ENCODE data around the gene CRYBG2.
"Not testable (repeated sequence)": the region's sequence is repeated elsewhere in the genome, so short reads cannot be mapped to it uniquely, and the experiment has no call there.

- TF ChIP-seq CTCF (IDR thresholded peaks at IDR 0.05; ENCODE audit: control extremely low read depth in 1 of 3, insufficient read depth in 1 of 3, low read depth in 1 of 3, low read length in 3 of 3); RXRA (IDR thresholded peaks at IDR 0.05; ENCODE audit: insufficient read depth, low read depth, low read length); TAF1 (IDR thresholded peaks at IDR 0.05; ENCODE audit: low read depth, low read length); MAX (IDR thresholded peaks at IDR 0.05); POLR2A (IDR thresholded peaks at IDR 0.05; ENCODE audit: control extremely low read depth in 1 of 2, low read depth in 2 of 2, low read length in 2 of 2); SIX5 (IDR thresholded peaks at IDR 0.05; ENCODE audit: low read depth, low read length); MAFK (IDR thresholded peaks at IDR 0.05; ENCODE audit: low read depth, low read length); SIN3A (conservative IDR thresholded peaks at IDR 0.05 in 1 of 2, IDR thresholded peaks at IDR 0.05 in 1 of 2; ENCODE audit: low read depth in 1 of 2, low read length in 2 of 2); GABPA (IDR thresholded peaks at IDR 0.05; ENCODE audit: borderline replicate concordance, insufficient read depth, low read length); POLR2AphosphoS5 (IDR thresholded peaks at IDR 0.05; ENCODE audit: low read depth, low read length); CHD2 (IDR thresholded peaks at IDR 0.05; ENCODE audit: low read length); RNF2 (IDR thresholded peaks at IDR 0.05; ENCODE audit: borderline replicate concordance, low read depth, low read length, missing control alignments, poor library complexity, severe bottlenecking); SP1 (IDR thresholded peaks at IDR 0.05; ENCODE audit: low read depth, low read length): not testable (repeated sequence)
Measured at GRCh38 chr1:26329380-26329779, 24.6 kb downstream of the CRYBG2 start.
